Myometrial cell (primary cell): Measurements from ENCODE around the gene BAG2. TPM values are rescaled to one million over a fixed set of nuclear protein-coding genes. Genes with fewer than 3 reads are reported as not detected.

Source experiments
- total RNA-seq: library from RNA; depleted of rRNA; stranded (reverse); fragments of >200 nt; gene quantifications from 2 replicates; pipeline ENCODE4 v1.2.3, GENCODE V29; 2015

Gene BAG2
- 21.6 and 23.7 TPM in 2 replicates for total RNA-seq

GRCh38 chr6:57172136-57173055, at the start of gene BAG2:
Gene BAG2 (plus strand): TSS chr6:57172326. CDS start chr6:57172698, 372 bp downstream.

GRCh38 chr6:57221936-57222742, 50.0 kb downstream of the BAG2 start, which contains the start of gene RAB23:
Gene RAB23 (minus strand): TSS chr6:57222307. CDS start chr6:57210380, 11,927 bp downstream.

Other genes with a start within 250 kb of the BAG2 start
- 4.3 and 10.3 TPM in 2 replicates for gene BEND6, start 217.2 kb upstream of the BAG2 start, total RNA-seq
- gene KIAA1586, start 125.6 kb upstream of the BAG2 start, total RNA-seq: 6.1 and 11.5 TPM in 2 replicates
- 20.8 and 21.4 TPM in 2 replicates for gene ZNF451, start 82.1 kb upstream of the BAG2 start, total RNA-seq
- 26.8 and 40.6 TPM in 2 replicates for gene RAB23, start 50.0 kb downstream of the BAG2 start, total RNA-seq
- gene PRIM2, start 145.3 kb downstream of the BAG2 start, total RNA-seq: 28.8 and 34.0 TPM in 2 replicates